Right lobe of liver (tissue), 6 donors: ENCODE data around the gene LRP1. TPM values are rescaled to one million over a fixed set of nuclear protein-coding genes. Genes with fewer than 3 reads are reported as not detected.
A peak's percentile ranks its signal among the peaks of the same experiment; 100 is the strongest.

Source experiments
- ATAC-seq, 4 donors: fragments of 200-7000 bp; cut with Tn5 transposase; one replicate each; pipeline ENCODE4 v1.9.1; 2020; ENCODE audit warnings: mild to moderate bottlenecking in 4 of 4, moderate library complexity in 4 of 4
- DNase-seq, 3 donors: peaks; one replicate each; pipeline ENCODE4 v3.0.0-alpha.2; 2020
- H3K27ac ChIP-seq, 3 donors: fragments of 200-600 bp; one replicate each; pipeline ENCODE4 v1.8.0; 2022
- H3K27me3 ChIP-seq, 2 donors: fragments of 200-600 bp; one replicate each; pipeline ENCODE4 v1.8.0; 2022
- H3K36me3 ChIP-seq, 4 donors: fragments of 200-600 bp; sonication (generic) in 1 of 4; one replicate each; pipeline versions ENCODE4 v1.5.1 to v1.8.0; 2017 to 2022; ENCODE audit warnings: control low read depth in 1 of 4
- H3K4me1 ChIP-seq, 4 donors: fragments of 200-600 bp; sonication (generic) in 1 of 4; one replicate each; pipeline versions ENCODE4 v1.5.1 to v1.8.0; 2017 to 2022; ENCODE audit warnings: control low read depth in 1 of 4
- H3K4me3 ChIP-seq, 3 donors: fragments of 200-600 bp; one replicate each; pipeline ENCODE4 v1.8.0; 2022
- H3K9me3 ChIP-seq, 4 donors: fragments of 200-600 bp; sonication (generic) in 1 of 4; one replicate each; pipeline versions ENCODE4 v1.5.1 to v1.8.0; 2017 to 2022; ENCODE audit warnings: control low read depth in 1 of 4
- CTCF ChIP-seq, 4 donors: fragments of 200-600 bp in 3 of 4; fragments of 450-650 bp in 1 of 4; IDR thresholded peaks; one replicate each; pipeline versions ENCODE4 v1.5.1 to v1.8.0; 2016 to 2022; ENCODE audit warnings: antibody characterized with exemption in 4 of 4, mild to moderate bottlenecking in 2 of 4
- POLR2A ChIP-seq: fragments of 450-650 bp; IDR thresholded peaks from one replicate; pipeline ENCODE4 v1.6.1; 2017; ENCODE audit warnings: antibody characterized with exemption, mild to moderate bottlenecking
- WGBS: methylation state at CpG from one replicate; pipeline ENCODE4 v1.1.6; 2018; ENCODE audit warnings: low coverage, low lambda C conversion rate; ENCODE audit not compliant: insufficient coverage; ENCODE audit errors: missing lambda C conversion rate; 5-methylcytosine and 5-hydroxymethylcytosine counted together
- intact Hi-C, 2 donors: fragments of 100-400 bp; cut with DNase I; formaldehyde crosslinking; loops; one replicate each; pipeline versions ENCODE4 v1.11.2 to v1.14.1; 2022
- total RNA-seq, 6 experiments: library from RNA; depleted of rRNA in 2 of 6; stranded (reverse); fragments of >200 nt in 2 of 6; fragmentation: NEBNext Ultra II Directional in 3 of 6; extraction: Animal tissue kit (Norgen Biotek cat#: 25700) in 3 of 6; gene quantifications; one replicate each; pipeline versions ENCODE4 v1.1.0 to v1.2.4, GENCODE V29; 2016 to 2023
- donor health status: DM: no; HTN: yes; CAD: no.
- donor health status: DM: no; HTN: no; CAD: no.
- donor health status: DM: no; HTN: no; CAD: no.
- donor health status: DM: no; HTN: yes; CAD: no.
- donor health status: DM: no; HTN: yes; CAD: no.

LRP1 gene
- total RNA-seq, 6 experiments from 2014 or later, result 268 to 387 (median 301) TPM

DNA sequence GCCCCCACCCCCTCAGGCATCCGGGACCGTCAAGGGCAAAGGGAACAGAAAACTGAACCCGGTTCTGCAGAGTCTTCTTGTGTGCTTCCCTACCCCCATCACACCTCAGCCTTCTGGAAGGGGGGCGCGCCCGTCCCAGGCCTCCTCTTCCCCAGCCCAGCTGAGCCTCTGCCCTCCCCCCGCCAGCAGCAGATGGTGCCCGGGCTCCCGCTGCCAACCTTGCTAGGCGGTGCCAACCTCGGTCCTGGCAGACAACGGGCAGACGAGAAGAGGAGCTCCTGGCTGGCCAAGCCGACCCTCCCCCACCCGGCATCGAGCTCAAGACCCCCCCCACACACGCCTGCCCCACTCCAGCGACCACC, 114.0 kb downstream of the LRP1 start:
- WGBS, result under 1% methylated on average over 12 of the region's 18 CpGs
- intact Hi-C loops, result loop anchor here in 1 of 2 donors (5.0 kb wide), 1 partner anchor 35 kb away; no protein-coding TSS in a partner anchor
- Histone ChIP-seq H3K27ac (no peak overlapping the region), H3K36me3 (no peaks in the 10 kb centered on the region), H3K9me3 (no peaks in the 10 kb centered on the region), H3K4me1 (peaks cover 0 to 51% (median 16%) of the 10 kb centered on the region in 4 donors), H3K27me3 (peaks cover 0 to 7% of the 10 kb centered on the region in 2 donors), H3K4me3 (peak overlapping the region in 2 of 3 donors; percentile 37 to 39)
- TF ChIP-seq POLR2A (no peak), CTCF (IDR thresholded peaks at IDR 0.05) (no peak)
- peak; percentile 6 to 30 (median 22) for ATAC-seq
- DNase-seq, result peak; percentile 68 to 85 (median 81)

DNA sequence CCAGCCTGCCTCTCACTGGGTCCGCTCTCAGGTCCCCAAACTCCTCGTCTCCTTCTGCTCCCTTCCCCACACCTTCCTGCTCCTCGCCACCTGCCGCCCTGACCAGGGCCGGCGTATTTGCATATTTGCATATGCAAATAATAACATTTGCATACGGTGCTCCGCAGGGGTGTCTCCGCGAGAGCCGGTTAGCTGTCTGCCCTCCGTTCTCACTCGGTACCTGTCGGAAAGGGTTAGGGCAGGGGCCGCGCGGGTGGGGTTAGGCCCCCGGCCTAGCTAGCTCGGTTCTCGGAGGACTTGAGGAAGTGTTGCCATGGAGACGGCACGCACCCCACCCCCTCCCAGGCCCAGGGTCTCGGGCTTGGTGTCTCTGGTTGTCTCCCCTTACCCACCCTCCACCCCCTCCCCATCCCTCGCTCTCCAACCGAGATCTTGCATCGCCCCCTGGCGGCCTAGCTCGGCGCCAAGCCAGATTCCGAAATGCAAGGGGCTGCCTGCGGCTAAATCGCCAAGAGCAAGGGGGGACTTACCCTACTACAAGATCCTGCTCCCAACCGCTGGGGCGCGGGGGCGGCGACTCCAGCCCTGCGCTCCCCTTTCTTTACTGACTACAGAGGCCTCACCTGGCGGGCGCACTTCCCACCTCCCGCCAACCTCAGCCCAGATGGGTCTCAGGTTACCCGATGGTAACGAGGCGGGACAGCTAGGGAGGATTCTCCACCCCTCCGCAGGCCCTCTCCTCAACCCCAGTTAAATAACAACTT, 114.6 kb downstream of the LRP1 start:
- Histone ChIP-seq H3K27me3 (peaks cover 0 to 7% of the 10 kb centered on the region in 2 donors), H3K9me3 (no peaks in the 10 kb centered on the region), H3K4me1 (peaks cover 0 to 50% (median 16%) of the 10 kb centered on the region in 4 donors), H3K4me3 (peak overlapping the region; percentile 26 to 39 (median 37)), H3K27ac (no peak overlapping the region), H3K36me3 (no peaks in the 10 kb centered on the region)
- intact Hi-C loops, result loop anchor here in 1 of 2 donors (5.0 kb wide), 1 partner anchor 36 kb away; no protein-coding TSS in a partner anchor
- 0% methylated on average over 22 of the region's 45 CpGs for WGBS
- no peak for TF ChIP-seq POLR2A
- TF ChIP-seq CTCF (IDR thresholded peaks at IDR 0.05), result peak; percentile 33 to 51 (median 48)
- DNase-seq (peak in 2 of 3 donors; percentile 65 to 66), ATAC-seq (peak; percentile 6 to 27 (median 12))

DNA sequence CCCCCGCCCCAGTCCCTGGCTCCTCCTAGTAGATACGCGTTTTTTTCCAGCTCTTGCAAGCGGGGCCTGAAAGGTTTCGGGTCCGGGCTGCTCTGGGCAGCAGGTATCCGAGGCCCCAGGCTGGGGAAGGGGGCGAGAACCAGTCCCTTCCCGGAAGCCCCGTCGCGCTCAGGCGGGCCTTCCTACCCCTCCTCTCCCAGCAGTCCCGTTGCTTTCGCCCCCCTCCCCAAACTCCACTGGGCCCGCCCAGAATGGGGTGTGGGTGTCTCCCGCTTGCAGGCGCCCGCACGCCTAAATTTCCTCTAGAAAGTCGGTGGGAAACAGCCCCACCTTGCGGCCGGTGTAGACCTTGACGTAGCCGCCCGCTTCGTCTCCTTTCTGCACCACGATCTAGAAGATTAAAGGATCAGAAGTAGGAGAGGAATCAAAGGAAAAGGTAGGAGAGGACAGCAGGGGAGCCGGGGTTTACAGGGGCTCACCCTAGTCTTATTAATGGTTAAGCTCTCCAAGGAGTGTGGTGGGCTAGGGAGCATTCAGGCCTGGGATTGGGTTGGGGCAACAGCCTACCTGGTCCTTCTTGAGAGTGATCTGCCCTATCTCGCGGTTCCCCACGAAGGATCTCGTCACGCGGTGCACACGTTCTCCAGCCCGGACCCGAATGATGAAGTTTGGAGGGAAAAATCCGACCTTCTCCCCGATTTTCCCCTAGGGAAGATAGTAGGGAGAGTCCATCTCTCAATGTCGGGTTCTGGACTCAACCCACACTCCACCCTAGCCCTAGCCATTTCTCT, 115.4 kb downstream of the LRP1 start:
- H3K4me1 ChIP-seq, result peaks cover 0 to 42% (median 16%) of the 10 kb centered on the region in 4 donors
- 8% methylated on average over 22 of the region's 41 CpGs for WGBS
- ATAC-seq, result peak; percentile 42 to 58 (median 53)

More for the DNA sequence above, 115.4 kb downstream of the LRP1 start:
- no peaks in the 10 kb centered on the region for H3K9me3 ChIP-seq
- no peaks in the 10 kb centered on the region for H3K36me3 ChIP-seq
- peak overlapping the region; percentile 26 to 39 (median 37) for H3K4me3 ChIP-seq
- TF ChIP-seq CTCF (IDR thresholded peaks at IDR 0.05) (peak; percentile 59 to 82 (median 78)), POLR2A (no peak)
- peaks cover 0 to 7% of the 10 kb centered on the region in 2 donors for H3K27me3 ChIP-seq
- H3K27ac ChIP-seq, result no peak overlapping the region
- DNase-seq, result peak; percentile 82 to 84 (median 83)
- intact Hi-C loops, result loop anchor here in 1 of 2 donors (5.0 kb wide), 1 partner anchor 36 kb away; no protein-coding TSS in a partner anchor
